Heart left ventricle (tissue), 16 donors: ENCODE measurements around the gene ADAMTSL2. TPM values are rescaled to one million over a fixed set of nuclear protein-coding genes. Genes with fewer than 3 reads are reported as not detected.

Experiments
- ATAC-seq, 4 donors: fragments of 200-7000 bp; cut with Tn5 transposase; one replicate each; pipeline ENCODE4 v1.9.1; 2020 to 2022; ENCODE audit warnings: moderate library complexity in 4 of 4, mild to moderate bottlenecking in 3 of 4, moderate number of reproducible peaks in 1 of 4
- DNase-seq, 5 donors: peaks; one replicate each; pipeline ENCODE4 v3.0.0-alpha.2; 2020
- H3K27ac ChIP-seq, 12 donors: fragments of 200-600 bp; sonication (generic) in 4 of 12; one replicate each; pipeline versions ENCODE4 v1.5.0 to v1.8.0; 2016 to 2022; ENCODE audit warnings: mild to moderate bottlenecking in 2 of 12
- H3K27me3 ChIP-seq, 9 donors: fragments of 200-600 bp; sonication (generic) in 2 of 9; one replicate each; pipeline versions ENCODE4 v1.5.1 to v1.8.0; 2016 to 2022; ENCODE audit warnings: mild to moderate bottlenecking in 3 of 9
- H3K36me3 ChIP-seq, 9 donors: fragments of 200-600 bp; sonication (generic) in 2 of 9; one replicate each; pipeline versions ENCODE4 v1.5.0 to v1.8.0; 2018 to 2022; ENCODE audit warnings: mild to moderate bottlenecking in 2 of 9
- H3K4me1 ChIP-seq, 12 donors: fragments of 200-600 bp; sonication (generic) in 4 of 12; one replicate each; pipeline versions ENCODE4 v1.5.0 to v1.8.0; 2016 to 2022; ENCODE audit warnings: mild to moderate bottlenecking in 3 of 12
- H3K4me3 ChIP-seq, 12 donors: fragments of 200-600 bp; sonication (generic) in 4 of 12; one replicate each; pipeline versions ENCODE4 v1.5.0 to v1.8.0; 2017 to 2022; ENCODE audit warnings: mild to moderate bottlenecking in 9 of 12, moderate library complexity in 4 of 12
- H3K9me3 ChIP-seq, 12 donors: fragments of 200-600 bp; sonication (generic) in 4 of 12; one replicate each; pipeline versions ENCODE4 v1.5.0 to v1.8.0; 2016 to 2022; ENCODE audit warnings: mild to moderate bottlenecking in 1 of 12
- POLR2A ChIP-seq, 2 donors: fragments of 450-650 bp; IDR thresholded peaks; one replicate each; pipeline ENCODE4 v1.6.1; 2017; ENCODE audit warnings: antibody characterized with exemption in 2 of 2, mild to moderate bottlenecking in 2 of 2, moderate library complexity in 2 of 2
- WGBS, 4 donors: extraction: QIAGEN DNeasy Blood & Tissue Kit in 2 of 4; methylation state at CpG; one replicate each; pipeline versions ENCODE4 v1.1.5 to v1.1.7; 2013 to 2018; 5-methylcytosine and 5-hydroxymethylcytosine counted together
- intact Hi-C, 10 donors: fragments of 100-400 bp; cut with DNase I; formaldehyde crosslinking; loops; one replicate each; pipeline versions ENCODE4 v1.11.1 to v1.14.2; 2022
- polyA plus RNA-seq, 2 donors: library from polyadenylated mRNA; stranded (reverse); fragments of 200-250 nt; gene quantifications; one replicate each; pipeline ENCODE4 v1.2.3, GENCODE V29; 2013
- total RNA-seq, 9 donors: library from RNA; depleted of rRNA in 2 of 9; stranded (reverse); fragments of >200 nt in 2 of 9; fragmentation: NEBNext Ultra II Directional in 3 of 9; extraction: Animal tissue kit (Norgen Biotek cat#: 25700) in 3 of 9; gene quantifications; one replicate each; pipeline versions ENCODE4 v1.1.0 to v1.2.4, GENCODE V29; 2016 to 2023
- TF ChIP-seq, protein P1 (sequence below), 12 donors: fragments of 200-600 bp; sonication (generic) in 4 of 12; IDR thresholded peaks; one replicate each; pipeline versions ENCODE4 v1.5.0 to v1.8.0; 2018 to 2022; ENCODE audit warnings: antibody characterized with exemption in 12 of 12, mild to moderate bottlenecking in 5 of 12
- donor health status: ischemic (EF 13 %, LVEDD 7.1; RV severe dilation, severe dysfunction).
- donor health status: healthy with polysubstance abuse.
- donor health status: DM: no; HTN: yes; CAD: no.
- donor health status: DM: no; HTN: no; CAD: no.
- donor health status: ischemic (EF 25% LVEDD 6.9; RV normal size, moderate dysfunction).
- donor health status: ischemic (EF 25% LVEDD 5.7; RV mildly dilated, moderate dysfunction).
- donor health status: healthy.
- donor health status: DM: yes; HTN: yes; CAD: no.
- donor health status: ischemic (EF 35%, LVEDD 5.7; RV mildly dilated, moderate dysfunction).
- donor health status: nonischemic (EF 11% LVEDD 7.7; RV severe dilation, severe dysfunction).
- donor health status: DM: yes; HTN: yes; CAD: no.
- donor health status: PGD.
- donor health status: ischemic (EF 29% LVEDD 5.4; RV normal size, mild dysfunction).
- donor health status: nonischemic (EF 23%, LVEDD 6.1; RV moderate dilation, normal function).

ADAMTSL2 gene
- total and polyA plus RNA-seq, 11 donors, result 2.3 to 5.1 (median 3.7) TPM

GRCh38 chr9:133538851-133539833, 4.6 kb downstream of the ADAMTSL2 start:
- DNase-seq (peak; percentile 75 to 86 (median 80)), ATAC-seq (peak; percentile 65 to 78 (median 73))
- intact Hi-C loops, result loop anchor here in 3 of 10 donors (1.0 to 10.0 kb wide), 5 partner anchors 19 to 456 kb away; partner anchors contain the start of gene VAV2 (in 1 of the 3)
- peaks cover 0 to 9% (median 0%) of the 10 kb centered on the region in 9 donors for H3K27me3 ChIP-seq
- TF ChIP-seq POLR2A (IDR thresholded peaks at IDR 0.05), result no peak
- TF ChIP-seq, protein P1, sequence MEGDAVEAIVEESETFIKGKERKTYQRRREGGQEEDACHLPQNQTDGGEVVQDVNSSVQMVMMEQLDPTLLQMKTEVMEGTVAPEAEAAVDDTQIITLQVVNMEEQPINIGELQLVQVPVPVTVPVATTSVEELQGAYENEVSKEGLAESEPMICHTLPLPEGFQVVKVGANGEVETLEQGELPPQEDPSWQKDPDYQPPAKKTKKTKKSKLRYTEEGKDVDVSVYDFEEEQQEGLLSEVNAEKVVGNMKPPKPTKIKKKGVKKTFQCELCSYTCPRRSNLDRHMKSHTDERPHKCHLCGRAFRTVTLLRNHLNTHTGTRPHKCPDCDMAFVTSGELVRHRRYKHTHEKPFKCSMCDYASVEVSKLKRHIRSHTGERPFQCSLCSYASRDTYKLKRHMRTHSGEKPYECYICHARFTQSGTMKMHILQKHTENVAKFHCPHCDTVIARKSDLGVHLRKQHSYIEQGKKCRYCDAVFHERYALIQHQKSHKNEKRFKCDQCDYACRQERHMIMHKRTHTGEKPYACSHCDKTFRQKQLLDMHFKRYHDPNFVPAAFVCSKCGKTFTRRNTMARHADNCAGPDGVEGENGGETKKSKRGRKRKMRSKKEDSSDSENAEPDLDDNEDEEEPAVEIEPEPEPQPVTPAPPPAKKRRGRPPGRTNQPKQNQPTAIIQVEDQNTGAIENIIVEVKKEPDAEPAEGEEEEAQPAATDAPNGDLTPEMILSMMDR (IDR thresholded peaks at IDR 0.05), result peak in 1 of 12 donors; percentile 4
- H3K36me3 ChIP-seq, result peaks cover 0 to 33% (median 0%) of the 10 kb centered on the region in 9 donors
- H3K4me1 ChIP-seq, result peaks cover 0 to 64% (median 36%) of the 10 kb centered on the region in 12 donors
- no peaks in the 10 kb centered on the region for H3K9me3 ChIP-seq
- H3K4me3 ChIP-seq, result peak overlapping the region in 10 of 12 donors; percentile 9 to 43 (median 36)
- peak overlapping the region in 11 of 12 donors; percentile 44 to 80 (median 66) for H3K27ac ChIP-seq
- WGBS, 4 donors, result 35 to 57% (median 44%) methylated on average over 28 to 47 of the region's 47 CpGs

- H3K4me3 ChIP-seq, result peak overlapping the region in 9 of 12 donors; percentile 9 to 43 (median 37)
- peak; percentile 8 to 40 (median 30) for ATAC-seq
Measured at GRCh38 chr9:133539991-133540697, 5.6 kb downstream of the ADAMTSL2 start.

DNA sequence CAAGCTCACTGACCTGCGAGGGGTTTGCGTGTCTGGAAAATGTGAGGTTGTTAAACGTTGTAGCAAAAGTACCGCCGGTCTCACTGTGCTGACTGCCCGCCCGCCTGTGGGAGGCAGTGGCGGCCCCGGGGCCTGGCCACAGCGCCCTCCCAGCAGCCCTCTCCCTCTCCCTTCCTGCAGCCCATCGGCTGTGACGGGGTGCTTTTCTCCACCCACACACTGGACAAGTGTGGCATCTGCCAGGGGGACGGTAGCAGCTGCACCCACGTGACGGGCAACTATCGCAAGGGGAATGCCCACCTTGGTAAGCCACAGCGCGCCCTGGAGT, 6.2 kb downstream of the ADAMTSL2 start:
- ATAC-seq (no peak), DNase-seq (no peak)
- TF ChIP-seq, protein P1 (IDR thresholded peaks at IDR 0.05), result no peak
- no peak for TF ChIP-seq POLR2A (IDR thresholded peaks at IDR 0.05)
- peaks cover 0 to 62% (median 36%) of the 10 kb centered on the region in 12 donors for H3K4me1 ChIP-seq
- intact Hi-C loops, result loop anchor here in 3 of 10 donors (2.0 to 5.0 kb wide), 3 partner anchors 18 to 137 kb away; no protein-coding TSS in a partner anchor
- no peaks in the 10 kb centered on the region for H3K9me3 ChIP-seq
- no peaks in the 10 kb centered on the region for H3K27me3 ChIP-seq
- H3K4me3 ChIP-seq, result no peak overlapping the region
- H3K27ac ChIP-seq, result peak overlapping the region in 3 of 12 donors; percentile 75 to 80 (median 79)
- H3K36me3 ChIP-seq, result peaks cover 0 to 36% (median 0%) of the 10 kb centered on the region in 9 donors
- 71 to 75% (median 72%) methylated on average over 15 to 18 of the region's 18 CpGs for WGBS, 4 donors

More at GRCh38 chr9:133539991-133540697, 5.6 kb downstream of the ADAMTSL2 start:
- intact Hi-C loops, result loop anchor here in 5 of 10 donors (1.0 to 10.0 kb wide), 7 partner anchors 18 to 455 kb away; partner anchors contain the start of gene VAV2 (in 1 of the 5)
- no peak for TF ChIP-seq POLR2A (IDR thresholded peaks at IDR 0.05)
- TF ChIP-seq, protein P1 (IDR thresholded peaks at IDR 0.05), result no peak
- no peaks in the 10 kb centered on the region for H3K27me3 ChIP-seq
- H3K9me3 ChIP-seq, result no peaks in the 10 kb centered on the region
- peaks cover 0 to 64% (median 33%) of the 10 kb centered on the region in 12 donors for H3K4me1 ChIP-seq
- peaks cover 0 to 36% (median 0%) of the 10 kb centered on the region in 9 donors for H3K36me3 ChIP-seq
- no peak for DNase-seq
- WGBS, 4 donors, result 51 to 61% (median 57%) methylated on average over 18 to 22 of the region's 22 CpGs
- peak overlapping the region; percentile 6 to 80 (median 64) for H3K27ac ChIP-seq
